Liver (tissue), 9 donors: ENCODE measurements around the gene BCAT1. TPM values are rescaled to one million over a fixed set of nuclear protein-coding genes. Genes with fewer than 3 reads are reported as not detected.

Experiments
- DNase-seq: peaks from one replicate; pipeline ENCODE4 v3.0.0-alpha.2; 2017; ENCODE audit warnings: low spot score
- H3K27ac ChIP-seq, 2 donors: one replicate each; pipeline ENCODE4 v1.7.0; 2013; ENCODE audit warnings: inconsistent platforms in 2 of 2, low read length in 2 of 2, control low read depth in 1 of 2, low read depth in 1 of 2, mild to moderate bottlenecking in 1 of 2
- H3K27me3 ChIP-seq, 4 donors: one replicate each; pipeline versions ENCODE4 v1.6.1 to v1.7.0; 2013; ENCODE audit warnings: low read length in 3 of 4, inconsistent platforms in 1 of 4, mild to moderate bottlenecking in 1 of 4, moderate library complexity in 1 of 4; ENCODE audit not compliant: control insufficient read depth in 4 of 4, insufficient read depth in 4 of 4
- H3K36me3 ChIP-seq, 4 donors: one replicate each; pipeline versions ENCODE4 v1.6.1 to v1.7.0; 2013; ENCODE audit warnings: low read length in 3 of 4, mild to moderate bottlenecking in 3 of 4, low read depth in 1 of 4, moderate library complexity in 1 of 4; ENCODE audit not compliant: control insufficient read depth in 4 of 4, insufficient read depth in 3 of 4
- H3K4me1 ChIP-seq, 4 donors: one replicate each; pipeline versions ENCODE4 v1.6.1 to v1.7.0; 2013; ENCODE audit warnings: low read length in 3 of 4, mild to moderate bottlenecking in 3 of 4, moderate library complexity in 1 of 4; ENCODE audit not compliant: control insufficient read depth in 4 of 4, insufficient read depth in 4 of 4
- H3K4me3 ChIP-seq, 3 donors: one replicate each; pipeline versions ENCODE4 v1.6.1 to v1.7.0; 2013; ENCODE audit warnings: low read length in 3 of 3, control low read depth in 1 of 3, low read depth in 1 of 3, mild to moderate bottlenecking in 1 of 3
- H3K9ac ChIP-seq, 2 donors: one replicate each; pipeline ENCODE4 v1.7.0; 2013; ENCODE audit warnings: low read length in 2 of 2, mild to moderate bottlenecking in 2 of 2, moderate library complexity in 2 of 2, control low read depth in 1 of 2, low read depth in 1 of 2
- H3K9me3 ChIP-seq, 4 donors: one replicate each; pipeline versions ENCODE4 v1.6.1 to v1.7.0; 2013; ENCODE audit warnings: low read length in 3 of 4; ENCODE audit not compliant: control insufficient read depth in 4 of 4
- EGR1 ChIP-seq, 2 donors: IDR thresholded peaks; 2 replicates each; pipeline ENCODE4 v1.6.1; 2016 to 2018; ENCODE audit warnings: antibody characterized with exemption in 2 of 2, low read depth in 2 of 2
- FOXA1 ChIP-seq: IDR thresholded peaks from 2 replicates; pipeline ENCODE4 v1.6.1; 2016; ENCODE audit warnings: antibody characterized with exemption
- FOXA2 ChIP-seq: IDR thresholded peaks from 2 replicates; pipeline ENCODE4 v1.6.1; 2016; ENCODE audit warnings: antibody characterized with exemption
- GABPA ChIP-seq, 2 donors: IDR thresholded peaks in 1 of 2; conservative IDR thresholded peaks in 1 of 2; 2 replicates each; pipeline ENCODE4 v1.6.1; 2016; ENCODE audit warnings: antibody characterized with exemption in 2 of 2, mild to moderate bottlenecking in 1 of 2, moderate library complexity in 1 of 2
- HNF4G ChIP-seq: IDR thresholded peaks from 2 replicates; pipeline ENCODE4 v1.6.1; 2016; ENCODE audit warnings: antibody characterized with exemption
- JUND ChIP-seq, 2 donors: IDR thresholded peaks; 2 replicates each; pipeline ENCODE4 v1.6.1; 2016; ENCODE audit warnings: antibody characterized with exemption in 2 of 2
- MAX ChIP-seq: IDR thresholded peaks from 2 replicates; pipeline ENCODE4 v1.6.1; 2016; ENCODE audit warnings: antibody characterized with exemption
- NR2F2 ChIP-seq: IDR thresholded peaks from 2 replicates; pipeline ENCODE4 v1.6.1; 2016; ENCODE audit warnings: antibody characterized with exemption
- RAD21 ChIP-seq, 2 donors: IDR thresholded peaks; 2 replicates each; pipeline ENCODE4 v1.6.1; 2016; ENCODE audit warnings: antibody characterized with exemption in 2 of 2, mild to moderate bottlenecking in 2 of 2
- REST ChIP-seq: IDR thresholded peaks from 2 replicates; pipeline ENCODE4 v1.6.1; 2016; ENCODE audit warnings: antibody characterized with exemption, mild to moderate bottlenecking
- RXRA ChIP-seq, 2 donors: IDR thresholded peaks; 2 replicates each; pipeline ENCODE4 v1.6.1; 2017 to 2018; ENCODE audit warnings: antibody characterized with exemption in 2 of 2, mild to moderate bottlenecking in 1 of 2
- SP1 ChIP-seq: IDR thresholded peaks from 2 replicates; pipeline ENCODE4 v1.6.1; 2018; ENCODE audit warnings: antibody characterized with exemption, mild to moderate bottlenecking
- TAF1 ChIP-seq: conservative IDR thresholded peaks from 2 replicates; pipeline ENCODE4 v1.6.1; 2016; ENCODE audit warnings: antibody characterized with exemption, mild to moderate bottlenecking
- YY1 ChIP-seq: IDR thresholded peaks from 2 replicates; pipeline ENCODE4 v1.6.1; 2016; ENCODE audit warnings: antibody characterized with exemption, mild to moderate bottlenecking
- WGBS: extraction: QIAGEN DNeasy Blood & Tissue Kit; methylation state at CpG from one replicate; pipeline ENCODE4 v1.1.7; 2013; 5-methylcytosine and 5-hydroxymethylcytosine counted together
- polyA plus RNA-seq, 2 donors: library from polyadenylated mRNA; stranded (reverse) in 1 of 2; unstranded in 1 of 2; fragments of 200-250 nt in 1 of 2; fragments of >200 nt in 1 of 2; fragmentation: Nextera tagmentation in 1 of 2; extraction: Ambion mirVana in 1 of 2; gene quantifications; one replicate each; pipeline versions ENCODE4 v1.2.1 to v1.2.3, GENCODE V29; 2013 to 2015
- total RNA-seq, 2 donors: library from RNA; depleted of rRNA; stranded (reverse); fragments of >200 nt; gene quantifications; one replicate each; pipeline ENCODE4 v1.2.3, GENCODE V29; 2014
- TF ChIP-seq, protein P1 (sequence below): fragments of 150-350 bp; IDR thresholded peaks from 2 replicates; pipeline ENCODE4 v1.5.1; 2017; ENCODE audit warnings: improper control_type of control experiment, low read depth, low read length; ENCODE audit not compliant: missing input control
- TF ChIP-seq, protein P2 (sequence below): IDR thresholded peaks from 2 replicates; pipeline ENCODE4 v1.6.1; 2016; ENCODE audit warnings: antibody characterized with exemption
- TF ChIP-seq, protein P3 (sequence below): IDR thresholded peaks from 2 replicates; pipeline ENCODE4 v1.6.1; 2016; ENCODE audit warnings: antibody characterized with exemption
- donor health status: healthy.
- donor health status: healthy.
- donor health status: healthy.
- donor health status: healthy.
- donor health status: healthy.

The BCAT1 gene
- total and polyA plus RNA-seq, 4 donors, result 0.14 to 10.0 (median 0.85) TPM

- H3K27ac ChIP-seq, result no peak overlapping the region
- no peak overlapping the region for H3K9ac ChIP-seq
- H3K27me3 ChIP-seq, result peaks cover 0 to 5% (median 0%) of the 10 kb centered on the region in 4 donors
- WGBS, result 92% methylated on average over 7 of the region's 7 CpGs
- no peak for DNase-seq
- no peak for TF ChIP-seq EGR1 (IDR thresholded peaks at IDR 0.05; ENCODE audit: low read depth in 2 of 2)
- TF ChIP-seq HNF4G, result no peak
- TF ChIP-seq RXRA (IDR thresholded peaks at IDR 0.05), result no peak
- TF ChIP-seq, protein P1, sequence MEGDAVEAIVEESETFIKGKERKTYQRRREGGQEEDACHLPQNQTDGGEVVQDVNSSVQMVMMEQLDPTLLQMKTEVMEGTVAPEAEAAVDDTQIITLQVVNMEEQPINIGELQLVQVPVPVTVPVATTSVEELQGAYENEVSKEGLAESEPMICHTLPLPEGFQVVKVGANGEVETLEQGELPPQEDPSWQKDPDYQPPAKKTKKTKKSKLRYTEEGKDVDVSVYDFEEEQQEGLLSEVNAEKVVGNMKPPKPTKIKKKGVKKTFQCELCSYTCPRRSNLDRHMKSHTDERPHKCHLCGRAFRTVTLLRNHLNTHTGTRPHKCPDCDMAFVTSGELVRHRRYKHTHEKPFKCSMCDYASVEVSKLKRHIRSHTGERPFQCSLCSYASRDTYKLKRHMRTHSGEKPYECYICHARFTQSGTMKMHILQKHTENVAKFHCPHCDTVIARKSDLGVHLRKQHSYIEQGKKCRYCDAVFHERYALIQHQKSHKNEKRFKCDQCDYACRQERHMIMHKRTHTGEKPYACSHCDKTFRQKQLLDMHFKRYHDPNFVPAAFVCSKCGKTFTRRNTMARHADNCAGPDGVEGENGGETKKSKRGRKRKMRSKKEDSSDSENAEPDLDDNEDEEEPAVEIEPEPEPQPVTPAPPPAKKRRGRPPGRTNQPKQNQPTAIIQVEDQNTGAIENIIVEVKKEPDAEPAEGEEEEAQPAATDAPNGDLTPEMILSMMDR, result no peak
- TF ChIP-seq JUND (IDR thresholded peaks at IDR 0.05), result no peak
- TF ChIP-seq NR2F2, result no peak
- no peak for TF ChIP-seq MAX
- TF ChIP-seq YY1, result no peak
- no peak for TF ChIP-seq REST
- TF ChIP-seq, protein P2, sequence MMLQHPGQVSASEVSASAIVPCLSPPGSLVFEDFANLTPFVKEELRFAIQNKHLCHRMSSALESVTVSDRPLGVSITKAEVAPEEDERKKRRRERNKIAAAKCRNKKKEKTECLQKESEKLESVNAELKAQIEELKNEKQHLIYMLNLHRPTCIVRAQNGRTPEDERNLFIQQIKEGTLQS, result no peak
- TF ChIP-seq, protein P3, sequence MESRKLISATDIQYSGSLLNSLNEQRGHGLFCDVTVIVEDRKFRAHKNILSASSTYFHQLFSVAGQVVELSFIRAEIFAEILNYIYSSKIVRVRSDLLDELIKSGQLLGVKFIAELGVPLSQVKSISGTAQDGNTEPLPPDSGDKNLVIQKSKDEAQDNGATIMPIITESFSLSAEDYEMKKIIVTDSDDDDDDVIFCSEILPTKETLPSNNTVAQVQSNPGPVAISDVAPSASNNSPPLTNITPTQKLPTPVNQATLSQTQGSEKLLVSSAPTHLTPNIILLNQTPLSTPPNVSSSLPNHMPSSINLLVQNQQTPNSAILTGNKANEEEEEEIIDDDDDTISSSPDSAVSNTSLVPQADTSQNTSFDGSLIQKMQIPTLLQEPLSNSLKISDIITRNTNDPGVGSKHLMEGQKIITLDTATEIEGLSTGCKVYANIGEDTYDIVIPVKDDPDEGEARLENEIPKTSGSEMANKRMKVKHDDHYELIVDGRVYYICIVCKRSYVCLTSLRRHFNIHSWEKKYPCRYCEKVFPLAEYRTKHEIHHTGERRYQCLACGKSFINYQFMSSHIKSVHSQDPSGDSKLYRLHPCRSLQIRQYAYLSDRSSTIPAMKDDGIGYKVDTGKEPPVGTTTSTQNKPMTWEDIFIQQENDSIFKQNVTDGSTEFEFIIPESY, result no peak
- TF ChIP-seq GABPA (IDR thresholded peaks at IDR 0.05 in 1 of 2, conservative IDR thresholded peaks at IDR 0.05 in 1 of 2), result no peak
- TF ChIP-seq RAD21 (IDR thresholded peaks at IDR 0.05), result no peak
- no peak for TF ChIP-seq SP1
- no peak for TF ChIP-seq FOXA1
- no peak for TF ChIP-seq TAF1
- TF ChIP-seq FOXA2, result no peak
- H3K4me3 ChIP-seq, result no peak overlapping the region
- no peaks in the 10 kb centered on the region for H3K4me1 ChIP-seq
- H3K9me3 ChIP-seq, result no peaks in the 10 kb centered on the region
- H3K36me3 ChIP-seq, result no peaks in the 10 kb centered on the region
Observed at GRCh38 chr12:24890048-24890803, 58.7 kb downstream of the BCAT1 start.
